ENCODE results near the gene SRCAP. TPM values are rescaled to one million over a fixed set of nuclear protein-coding genes. Genes with fewer than 3 reads are reported as not detected.
A peak's percentile ranks its signal among the peaks of the same experiment; 100 is the strongest.

The SRCAP gene
- total RNA-seq, 1 experiment from 2014 or later = 6.9 TPM

DNA sequence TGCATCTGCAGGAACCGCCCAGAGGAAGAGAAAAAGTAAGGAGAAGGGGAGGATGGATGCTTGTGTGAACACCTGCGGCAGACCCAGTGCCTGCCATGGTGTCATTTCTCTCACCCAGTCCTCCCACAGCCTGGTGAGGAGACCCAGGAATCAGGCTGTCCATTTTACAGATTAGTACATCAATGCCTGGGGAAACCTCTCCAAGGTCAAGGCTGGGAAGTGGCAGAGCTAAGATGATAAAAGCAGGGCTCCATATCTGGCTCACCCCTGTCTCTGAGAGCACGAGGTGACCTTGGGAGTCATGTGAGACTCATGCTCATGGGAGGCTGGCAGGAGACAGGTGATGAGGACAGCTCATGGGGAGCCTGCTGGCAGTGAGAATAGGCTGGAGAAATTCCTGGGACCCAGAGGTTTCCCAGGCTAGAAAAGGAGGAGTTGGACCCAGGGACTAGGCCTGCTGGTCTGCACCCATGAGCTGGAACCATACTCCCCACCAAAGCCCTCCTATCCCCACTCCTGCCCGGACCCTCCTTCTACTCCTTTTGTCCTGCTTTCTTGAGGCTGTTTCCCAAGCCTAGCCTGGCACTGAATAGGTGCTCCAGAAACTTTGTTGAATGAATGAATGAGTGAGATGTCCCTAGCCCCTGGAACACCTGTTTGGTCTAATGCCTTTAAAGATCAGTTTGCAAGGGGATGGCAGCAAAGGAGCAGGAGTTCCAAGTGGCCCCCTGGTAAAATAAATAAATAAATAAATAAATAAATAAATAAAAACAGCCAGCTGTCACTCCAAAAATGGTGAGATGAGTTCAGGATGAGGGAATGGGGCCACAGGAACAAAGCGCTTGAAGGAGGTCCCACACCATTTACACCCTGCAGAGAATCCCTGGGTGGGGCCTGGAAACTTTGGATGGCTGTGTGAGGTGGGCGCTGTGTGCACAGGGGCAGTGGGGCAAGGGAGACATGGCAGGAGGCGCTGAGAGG is 86.4 kb downstream of the SRCAP start:
- H3K36me3 ChIP-seq = peaks cover 48% of the 10 kb centered on the region
- no peaks in the 10 kb centered on the region for H3K27me3 ChIP-seq
- DNase-seq = no peak
- no peaks in the 10 kb centered on the region for H3K9me3 ChIP-seq
- peak overlapping the region; percentile 100 for H3K4me3 ChIP-seq

DNA sequence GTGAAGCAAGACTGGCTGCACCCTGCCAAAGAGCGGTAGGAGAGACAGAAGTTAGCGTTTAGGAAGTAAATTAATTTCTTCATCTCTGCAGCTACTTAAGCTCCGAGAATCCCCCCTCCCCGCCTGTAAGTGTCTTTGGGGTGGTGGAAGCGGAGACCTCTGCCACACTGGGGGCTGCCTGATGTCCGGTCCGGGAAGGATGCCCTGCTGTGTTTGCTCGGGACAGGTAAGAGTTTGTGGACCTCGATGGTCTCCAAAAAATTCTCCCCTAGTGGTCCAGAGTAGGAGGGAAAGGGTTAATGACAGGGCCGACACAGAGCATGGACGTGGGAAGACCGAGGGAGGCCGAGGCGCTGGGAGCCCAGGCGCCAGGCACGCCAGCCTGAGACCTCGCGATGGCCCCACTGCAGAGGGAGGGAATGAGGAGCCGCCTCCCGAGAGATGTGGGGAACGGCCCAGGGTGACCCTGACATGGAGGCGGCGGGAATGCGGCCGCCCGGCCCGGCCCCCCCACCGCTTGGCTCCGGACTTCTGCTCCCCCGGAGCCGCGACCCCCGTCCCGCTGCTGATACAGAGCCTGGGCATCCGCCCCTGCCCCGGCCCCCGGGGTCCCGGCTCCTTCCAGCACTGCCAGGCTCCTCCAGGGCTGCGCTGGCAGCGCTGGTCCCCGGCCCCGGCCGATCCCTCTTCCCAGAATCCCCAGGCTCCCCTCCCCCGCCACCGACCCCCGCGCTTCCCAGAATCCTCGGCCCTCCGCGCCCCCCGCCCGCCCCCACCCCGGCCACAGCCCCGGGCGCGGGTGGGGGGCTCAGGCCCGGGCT is 87.4 kb downstream of the SRCAP start:
- H3K9me3 ChIP-seq = no peaks in the 10 kb centered on the region
- peak; percentile 74 for DNase-seq
- peak overlapping the region; percentile 100 for H3K4me3 ChIP-seq
- H3K36me3 ChIP-seq = peaks cover 41% of the 10 kb centered on the region
- no peaks in the 10 kb centered on the region for H3K27me3 ChIP-seq

DNA sequence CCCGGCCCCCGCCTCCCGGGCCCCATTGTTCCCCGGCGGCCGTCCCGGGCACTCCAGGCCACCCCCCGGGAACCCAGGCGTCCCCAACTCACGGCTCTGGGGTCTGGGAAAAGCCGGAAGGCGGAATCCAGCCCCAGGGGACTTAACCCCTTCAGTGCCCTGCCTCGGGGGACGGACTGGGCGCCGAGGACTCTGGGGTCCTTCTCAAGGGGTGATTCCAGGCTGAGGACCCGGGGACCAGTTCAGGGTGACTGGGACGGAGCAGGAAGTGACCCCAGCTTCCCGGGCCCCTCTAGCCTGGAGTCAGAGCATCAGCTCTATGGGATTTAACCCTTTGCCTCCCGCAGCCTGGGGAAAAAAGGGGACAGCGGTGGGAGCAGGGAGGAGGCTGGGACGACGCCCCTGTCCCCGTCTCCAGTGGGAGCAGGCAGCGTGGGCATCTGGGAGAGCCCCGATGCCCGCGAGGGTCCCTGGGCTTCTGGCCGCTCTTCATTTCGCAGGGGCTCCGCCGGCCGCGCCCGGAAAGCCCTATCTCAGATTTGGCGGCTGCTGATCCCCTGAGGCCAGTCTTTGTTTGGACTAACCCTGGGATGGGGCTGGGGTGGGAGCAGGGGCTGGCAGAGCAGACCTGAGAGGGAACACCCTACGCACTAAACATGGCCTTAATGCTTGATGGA is 88.1 kb downstream of the SRCAP start, which contains the start of gene ZNF629:
TSS of gene ZNF629 (minus strand) at position 270 of the 677 bp plus-strand sequence. CDS start 2,723 bp downstream, outside the sequence.
- Histone ChIP-seq H3K4me3 (peak within 1 kb of the TSS; percentile 100), H3K27me3 (no peaks in the 10 kb centered on the region), H3K9me3 (no peaks in the 10 kb centered on the region), H3K36me3 (peaks cover 33% of the 10 kb centered on the region)
- peak; percentile 72 for DNase-seq

GRCh38 chr16:30787613-30788378 is 88.8 kb downstream of the SRCAP start:
- no peaks in the 10 kb centered on the region for H3K9me3 ChIP-seq
- H3K27me3 ChIP-seq = no peaks in the 10 kb centered on the region
- DNase-seq = no peak
- peaks cover 26% of the 10 kb centered on the region for H3K36me3 ChIP-seq
- H3K4me3 ChIP-seq = peak overlapping the region; percentile 100

Other genes starting within 250 kb of the SRCAP start
- not detected in 2 replicates for gene ITGAL, start 226.4 kb upstream of the SRCAP start, total RNA-seq (2014; rRNA removed; shearing (Covaris generic); ENCODE audit: low replicate concordance)
- gene ZNF768, start 172.6 kb upstream of the SRCAP start, total RNA-seq (2014; rRNA removed; shearing (Covaris generic); ENCODE audit: low replicate concordance) = 47.6 and 72.9 TPM in 2 replicates
- gene ZNF747, start 164.3 kb upstream of the SRCAP start, total RNA-seq (2014; rRNA removed; shearing (Covaris generic); ENCODE audit: low replicate concordance) = 11.8 and 27.9 TPM in 2 replicates
- gene ZNF764, start 140.8 kb upstream of the SRCAP start, total RNA-seq (2014; rRNA removed; shearing (Covaris generic); ENCODE audit: low replicate concordance) = 2.0 and 6.8 TPM in 2 replicates
- 4.0 TPM in 2 replicates for gene ZNF688, start 127.5 kb upstream of the SRCAP start, total RNA-seq (2014; rRNA removed; shearing (Covaris generic); ENCODE audit: low replicate concordance)
- 11.4 and 15.7 TPM in 2 replicates for gene ZNF785, start 113.5 kb upstream of the SRCAP start, total RNA-seq (2014; rRNA removed; shearing (Covaris generic); ENCODE audit: low replicate concordance)
- gene ZNF689, start 88.8 kb upstream of the SRCAP start, total RNA-seq (2014; rRNA removed; shearing (Covaris generic); ENCODE audit: low replicate concordance) = 6.5 and 9.1 TPM in 2 replicates
- gene PRR14, start 48.2 kb upstream of the SRCAP start, total RNA-seq (2014; rRNA removed; shearing (Covaris generic); ENCODE audit: low replicate concordance) = 1.7 and 5.3 TPM in 2 replicates
- 6.0 and 14.5 TPM in 2 replicates for gene FBRS, start 40.7 kb upstream of the SRCAP start, total RNA-seq (2014; rRNA removed; shearing (Covaris generic); ENCODE audit: low replicate concordance)
- 18.3 and 25.2 TPM in 2 replicates for gene PHKG2, start 49.3 kb downstream of the SRCAP start, total RNA-seq (2014; rRNA removed; shearing (Covaris generic); ENCODE audit: low replicate concordance)
- gene CFAP119, start 62.9 kb downstream of the SRCAP start, total RNA-seq (2014; rRNA removed; shearing (Covaris generic); ENCODE audit: low replicate concordance) = 4.1 and 9.1 TPM in 2 replicates
- gene RNF40, start 63.2 kb downstream of the SRCAP start, total RNA-seq (2014; rRNA removed; shearing (Covaris generic); ENCODE audit: low replicate concordance) = 116 and 127 TPM in 2 replicates
- gene ZNF629, start 88.0 kb downstream of the SRCAP start, total RNA-seq (2014; rRNA removed; shearing (Covaris generic); ENCODE audit: low replicate concordance) = 10.3 and 13.6 TPM in 2 replicates
- 64.3 and 70.8 TPM in 2 replicates for gene BCL7C, start 194.9 kb downstream of the SRCAP start, total RNA-seq (2014; rRNA removed; shearing (Covaris generic); ENCODE audit: low replicate concordance)
- not detected in 2 replicates for gene CTF1, start 197.4 kb downstream of the SRCAP start, total RNA-seq (2014; rRNA removed; shearing (Covaris generic); ENCODE audit: low replicate concordance)
- 19.5 and 31.2 TPM in 2 replicates for gene FBXL19, start 224.4 kb downstream of the SRCAP start, total RNA-seq (2014; rRNA removed; shearing (Covaris generic); ENCODE audit: low replicate concordance)
- gene ORAI3, start 249.9 kb downstream of the SRCAP start, total RNA-seq (2014; rRNA removed; shearing (Covaris generic); ENCODE audit: low replicate concordance) = 4.1 and 4.2 TPM in 2 replicates

Measured in MG63 (cell line).